H9 (cell line): ENCODE results near the gene CCDC30. TPM values are rescaled to one million over a fixed set of nuclear protein-coding genes. Genes with fewer than 3 reads are reported as not detected.

Experiments
- DNase-seq: peaks from one replicate; pipeline ENCODE4 v3.0.0-alpha.2; 2017
- H2AFZ ChIP-seq: one replicate; pipeline ENCODE4 v1.6.1; 2013; ENCODE audit warnings: mild to moderate bottlenecking, low read length, control low read depth, moderate library complexity
- H2AK5ac ChIP-seq: 2 replicates; pipeline ENCODE4 v1.6.1; 2013; ENCODE audit warnings: low read length, control low read depth, mixed read lengths; ENCODE audit not compliant: insufficient read length
- H2BK120ac ChIP-seq: one replicate; pipeline ENCODE4 v1.6.1; 2013; ENCODE audit warnings: low read depth, mild to moderate bottlenecking, low read length, control low read depth, inconsistent platforms; ENCODE audit not compliant: poor library complexity, severe bottlenecking
- H2BK12ac ChIP-seq: 2 replicates; pipeline ENCODE4 v1.6.1; 2013; ENCODE audit warnings: low read length, control low read depth, mixed read lengths, low read depth; ENCODE audit not compliant: insufficient read length
- H2BK15ac ChIP-seq: 2 replicates; pipeline ENCODE4 v1.6.1; 2013; ENCODE audit warnings: low read depth, low read length, control low read depth
- H2BK20ac ChIP-seq: one replicate; pipeline ENCODE4 v1.6.1; 2013; ENCODE audit warnings: low read depth, mild to moderate bottlenecking, low read length, control low read depth, inconsistent platforms; ENCODE audit not compliant: poor library complexity, severe bottlenecking
- H2BK5ac ChIP-seq: 2 replicates; pipeline ENCODE4 v1.6.1; 2013; ENCODE audit warnings: low read length, control low read depth, mixed read lengths; ENCODE audit not compliant: insufficient read length
- H3K14ac ChIP-seq: 2 replicates; pipeline ENCODE4 v1.6.1; 2013; ENCODE audit warnings: low read length, control low read depth; ENCODE audit not compliant: insufficient read depth
- H3K18ac ChIP-seq: 2 replicates; pipeline ENCODE4 v1.6.1; 2013; ENCODE audit warnings: low read depth, mild to moderate bottlenecking, mixed read lengths, low read length, control low read depth; ENCODE audit not compliant: insufficient read length
- H3K23ac ChIP-seq: 2 replicates; pipeline ENCODE4 v1.6.1; 2013; ENCODE audit warnings: low read length, control low read depth, mixed read lengths, low read depth; ENCODE audit not compliant: insufficient read length
- H3K23me2 ChIP-seq: 2 replicates; pipeline ENCODE4 v1.6.1; 2013; ENCODE audit warnings: low read depth, mild to moderate bottlenecking, mixed read lengths, low read length, control low read depth; ENCODE audit not compliant: insufficient read length, poor library complexity, severe bottlenecking
- H3K27ac ChIP-seq: 2 replicates; pipeline ENCODE4 v1.5.1; 2013; ENCODE audit warnings: low read length, control low read depth, mixed read lengths, low read depth; ENCODE audit not compliant: insufficient read length
- H3K27me3 ChIP-seq: 2 replicates; pipeline ENCODE4 v1.6.1; 2013; ENCODE audit warnings: low read length, control low read depth, inconsistent platforms; ENCODE audit not compliant: insufficient read depth
- H3K4ac ChIP-seq: 2 replicates; pipeline ENCODE4 v1.6.1; 2013; ENCODE audit warnings: low read depth, mild to moderate bottlenecking, control low read depth, inconsistent platforms, low read length, moderate library complexity
- H3K4me1 ChIP-seq: 2 replicates; pipeline ENCODE4 v1.6.1; 2013; ENCODE audit warnings: low read length, control low read depth, inconsistent platforms; ENCODE audit not compliant: insufficient read depth
- H3K4me2 ChIP-seq: 2 replicates; pipeline ENCODE4 v1.6.1; 2013; ENCODE audit warnings: low read length, control low read depth, mixed read lengths; ENCODE audit not compliant: insufficient read length, insufficient read depth
- H3K56ac ChIP-seq: 2 replicates; pipeline ENCODE4 v1.6.1; 2013; ENCODE audit warnings: low read depth, mild to moderate bottlenecking, mixed read lengths, low read length, control low read depth; ENCODE audit not compliant: insufficient read length
- H3K79me1 ChIP-seq: 2 replicates; pipeline ENCODE4 v1.6.1; 2013; ENCODE audit warnings: low read depth, mild to moderate bottlenecking, moderate library complexity, low read length, control low read depth, inconsistent platforms; ENCODE audit not compliant: insufficient read depth, poor library complexity, severe bottlenecking
- H3K79me2 ChIP-seq: 2 replicates; pipeline ENCODE4 v1.6.1; 2013; ENCODE audit warnings: low read length, control low read depth, inconsistent platforms; ENCODE audit not compliant: insufficient read depth
- H3K9ac ChIP-seq: 2 replicates; pipeline ENCODE4 v1.6.1; 2013; ENCODE audit warnings: low read length, control low read depth, mixed read lengths; ENCODE audit not compliant: insufficient read length; ENCODE audit errors: extremely low read depth
- H3K9me3 ChIP-seq: one replicate; pipeline ENCODE4 v1.6.1; 2013; ENCODE audit warnings: low read depth, low read length, inconsistent platforms; ENCODE audit not compliant: control insufficient read depth
- H3T11ph ChIP-seq: one replicate; pipeline ENCODE4 v1.6.1; 2013; ENCODE audit warnings: mild to moderate bottlenecking, low read length, control low read depth, inconsistent platforms
- H4K20me1 ChIP-seq: one replicate; pipeline ENCODE4 v1.6.1; 2013; ENCODE audit not compliant: control insufficient read depth, insufficient read length, insufficient read depth
- H4K5ac ChIP-seq: 2 replicates; pipeline ENCODE4 v1.6.1; 2013; ENCODE audit warnings: low read depth, mild to moderate bottlenecking, mixed read lengths, low read length, control low read depth; ENCODE audit not compliant: insufficient read length
- H4K8ac ChIP-seq: replicated peaks from 2 replicates; pipeline ENCODE4 v1.6.1; 2013; ENCODE audit warnings: low read length, control low read depth, mixed read lengths, low read depth; ENCODE audit not compliant: insufficient read length
- H4K91ac ChIP-seq: 2 replicates; pipeline ENCODE4 v1.6.1; 2013; ENCODE audit warnings: low read depth, mild to moderate bottlenecking, moderate library complexity, mixed read lengths, low read length, control low read depth; ENCODE audit not compliant: insufficient read length
- H3K27ac Mint-ChIP-seq, 3 experiments: 2 replicates in 2 of 3; 3 replicates in 1 of 3; pipeline ENCODE4 v1.8.0; 2020 to 2021; ENCODE audit warnings: mixed read lengths in 3 of 3, mild to moderate bottlenecking in 1 of 3, moderate library complexity in 1 of 3
- H3K27me3 Mint-ChIP-seq: 2 replicates; pipeline ENCODE4 v1.8.0; 2021; ENCODE audit warnings: low read depth, mild to moderate bottlenecking, moderate library complexity, mixed read lengths
- H3K36me3 Mint-ChIP-seq, 3 experiments: 2 replicates in 2 of 3; 3 replicates in 1 of 3; pipeline ENCODE4 v1.8.0; 2020 to 2021; ENCODE audit warnings: low read depth in 3 of 3, mixed read lengths in 3 of 3; ENCODE audit not compliant: insufficient read depth in 1 of 3
- H3K4me1 Mint-ChIP-seq, 2 experiments: 2 replicates each; pipeline ENCODE4 v1.8.0; 2020; ENCODE audit warnings: mixed read lengths in 2 of 2
- H3K4me3 Mint-ChIP-seq, 2 experiments: 2 replicates in 1 of 2; 3 replicates in 1 of 2; pipeline ENCODE4 v1.8.0; 2020 to 2021; ENCODE audit warnings: mild to moderate bottlenecking in 2 of 2, mixed read lengths in 2 of 2, moderate library complexity in 1 of 2
- H3K9me3 Mint-ChIP-seq, 2 experiments: 2 replicates in 1 of 2; 3 replicates in 1 of 2; pipeline ENCODE4 v1.8.0; 2020; ENCODE audit warnings: mild to moderate bottlenecking in 2 of 2, mixed read lengths in 2 of 2, moderate library complexity in 1 of 2
- CTCF ChIP-seq: fragments of 200-600 bp; sonication (generic); conservative IDR thresholded peaks from 3 replicates; pipeline ENCODE4 v1.8.0; 2021; ENCODE audit warnings: antibody characterized with exemption, mild to moderate bottlenecking
- WGBS: extraction: QIAGEN DNeasy Blood & Tissue Kit; methylation state at CpG from one replicate; pipeline ENCODE4 v1.1.7; 2013; ENCODE audit warnings: missing lambda C conversion rate, low lambda C conversion rate, mixed read lengths; ENCODE audit not compliant: insufficient read length; ENCODE audit errors: extremely low coverage; 5-methylcytosine and 5-hydroxymethylcytosine counted together
- total RNA-seq: library from RNA; stranded (reverse); gene quantifications from 2 replicates; pipeline ENCODE4 v1.2.1, GENCODE V29; 2021

CCDC30 gene
- total RNA-seq, 1 experiment from 2014 or later, result 1.8 TPM

- no peaks in the 10 kb centered on the region for H3K9me3 Mint-ChIP-seq
- TF ChIP-seq CTCF, result no peak
- H3K14ac ChIP-seq, result no peak overlapping the region
- no peak overlapping the region for H3K4me2 ChIP-seq
- no peak overlapping the region for H2BK5ac ChIP-seq
- H3K23me2 ChIP-seq, result no peaks in the 10 kb centered on the region
- H3K4me1 ChIP-seq, result no peaks in the 10 kb centered on the region
- no CpG with 5 or more reads among the region's 4 CpGs for WGBS
- no peak overlapping the region for H4K91ac ChIP-seq
- H2AK5ac ChIP-seq, result no peak overlapping the region
- peaks cover 1% of the 10 kb centered on the region for H3K27me3 Mint-ChIP-seq
- no peak overlapping the region for H3T11ph ChIP-seq
- H2BK20ac ChIP-seq, result no peak overlapping the region
- no peak overlapping the region for H3K4me3 Mint-ChIP-seq
- H2AFZ ChIP-seq, result no peak overlapping the region
- H4K8ac ChIP-seq, result no peak overlapping the region
- no peak overlapping the region for H3K18ac ChIP-seq
- no peak overlapping the region for H3K23ac ChIP-seq
- no peaks in the 10 kb centered on the region for H4K20me1 ChIP-seq
- no peak overlapping the region for H2BK120ac ChIP-seq
- no peak overlapping the region for H2BK15ac ChIP-seq
- no peak overlapping the region for H3K56ac ChIP-seq
- H3K36me3 Mint-ChIP-seq, result peaks cover 80 to 98% (median 98%) of the 10 kb centered on the region in 3 experiments
- H3K9me3 ChIP-seq, result no peaks in the 10 kb centered on the region
- H3K79me1 ChIP-seq, result peaks cover 3% of the 10 kb centered on the region
- no peak overlapping the region for H3K27ac ChIP-seq
- H3K27ac Mint-ChIP-seq, result no peak overlapping the region
- H3K4ac ChIP-seq, result no peak overlapping the region
- peaks cover 9% of the 10 kb centered on the region; the same call in 1 of the 2 replicates for H3K79me2 ChIP-seq
- H3K27me3 ChIP-seq, result no peaks in the 10 kb centered on the region
- H2BK12ac ChIP-seq, result no peak overlapping the region
- no peak overlapping the region for H3K9ac ChIP-seq
- H4K5ac ChIP-seq, result no peak overlapping the region
- no peak for DNase-seq
- H3K4me1 Mint-ChIP-seq, result no peaks in the 10 kb centered on the region; a peak in 1 of 4 replicates
These were observed 235.2 kb downstream of the CCDC30 start for GRCh38 chr1:42698081-42698813.
